ENCODE results near the gene HDAC4. TPM values are rescaled to one million over a fixed set of nuclear protein-coding genes. Genes with fewer than 3 reads are reported as not detected.

Gene HDAC4
- total and polyA plus RNA-seq, 2 of the 8 experiments (the other 6 are each of a cell fraction or from before 2014, with no cell fraction given) = 15.4 to 31.5 TPM

- Histone ChIP-seq H2BK15ac (ENCODE audit: low read length) (no peak overlapping the region), H4K91ac (replicated peaks; ENCODE audit: insufficient read length, low read length) (no peak overlapping the region), H3K27ac (ENCODE audit: low read depth, low read length) (no peak overlapping the region), H3K79me1 (ENCODE audit: low read depth, low read length) (peaks cover 22% of the 10 kb centered on the region), H3K9me3 (ENCODE audit: insufficient read depth in 2 of 2, low read depth in 1 of 2, low read length in 1 of 2) (no peaks in the 10 kb centered on the region), H3K14ac (ENCODE audit: insufficient read length) (no peak overlapping the region), H4K20me1 (replicated peaks in 1 of 2; ENCODE audit: control insufficient read depth in 1 of 2, insufficient read depth in 2 of 2, low read length in 2 of 2) (peaks cover 19 to 34% of the 10 kb centered on the region in 2 experiments), H2BK120ac (replicated peaks; ENCODE audit: low read depth, low read length) (no peak overlapping the region), H2BK12ac (ENCODE audit: low read depth, low read length) (no peak overlapping the region), H2BK20ac (ENCODE audit: low read length) (no peak overlapping the region), H3K56ac (replicated peaks; ENCODE audit: insufficient read length, low read depth, low read length) (no peak overlapping the region), H3K79me2 (ENCODE audit: control insufficient read depth in 1 of 2, insufficient read depth in 2 of 2, low read length in 2 of 2) (peaks cover 2 to 83% of the 10 kb centered on the region in 2 experiments; a peak in 3 of 4 replicates), H3K23ac (ENCODE audit: insufficient read length) (no peak overlapping the region), H2AK5ac (ENCODE audit: low read depth, low read length) (no peak overlapping the region), H2AFZ (ENCODE audit: low read length) (no peak overlapping the region), H2BK5ac (ENCODE audit: low read depth, low read length) (no peak overlapping the region), H3K4me2 (ENCODE audit: insufficient read depth in 1 of 2, low read depth in 2 of 2, low read length in 2 of 2) (no peak overlapping the region), H4K8ac (ENCODE audit: extremely low read depth, insufficient read depth, low read length) (no peak overlapping the region), H3K27me3 (replicated peaks in 1 of 4; ENCODE audit: control insufficient read depth in 3 of 4, extremely low read depth in 1 of 4, insufficient read depth in 3 of 4, low read length in 3 of 4) (no peaks in the 10 kb centered on the region), H3K23me2 (ENCODE audit: low read depth, low read length) (no peaks in the 10 kb centered on the region), H3K18ac (ENCODE audit: extremely low read depth, low read length) (no peak overlapping the region), H4K5ac (ENCODE audit: insufficient read length, low read depth, low read length) (no peak overlapping the region), H3K36me3 (ENCODE audit: control insufficient read depth in 2 of 4, insufficient read depth in 4 of 4, low read length in 3 of 4) (no peaks in the 10 kb centered on the region), H3K4me1 (replicated peaks in 1 of 4; ENCODE audit: control insufficient read depth in 3 of 4, insufficient read depth in 4 of 4, low read length in 3 of 4) (peaks cover 12 to 20% (median 14%) of the 10 kb centered on the region in 4 experiments), H3K4me3 (ENCODE audit: extremely low read depth in 1 of 4, insufficient read depth in 2 of 4, low read depth in 3 of 4, low read length in 4 of 4) (no peak overlapping the region), H3K4ac (replicated peaks; ENCODE audit: insufficient read length, low read depth, low read length) (no peak overlapping the region), H3K9ac (replicated peaks in 1 of 4; ENCODE audit: extremely low read depth in 1 of 4, low read depth in 3 of 4, low read length in 3 of 4) (no peak overlapping the region)
- no peak for TF ChIP-seq SIRT6 (IDR thresholded peaks at IDR 0.05; ENCODE audit: low read length)
- no peak for TF ChIP-seq POU5F1 (IDR thresholded peaks at IDR 0.05; ENCODE audit: low read depth, low read length)
- no peak for TF ChIP-seq SRF (IDR thresholded peaks at IDR 0.05; ENCODE audit: low read depth, low read length)
- TF ChIP-seq NANOG (IDR thresholded peaks at IDR 0.05; ENCODE audit: insufficient read depth, low read depth, low read length, poor library complexity, severe bottlenecking) = no peak
- TF ChIP-seq TAF1 (IDR thresholded peaks at IDR 0.05; ENCODE audit: low read depth, low read length) = no peak
- no peak for TF ChIP-seq RFX5 (IDR thresholded peaks at IDR 0.05; ENCODE audit: borderline replicate concordance, low read depth, low read length)
- no peak for TF ChIP-seq CEBPB (IDR thresholded peaks at IDR 0.05; ENCODE audit: low read depth, low read length)
- no peak for TF ChIP-seq PHF8 (conservative IDR thresholded peaks at IDR 0.05; ENCODE audit: low read depth, low read length)
- no peak for TF ChIP-seq BACH1 (IDR thresholded peaks at IDR 0.05; ENCODE audit: low read length)
- no peak for TF ChIP-seq ATF2 (IDR thresholded peaks at IDR 0.05; ENCODE audit: low read length)
- no peak for TF ChIP-seq RNF2 (IDR thresholded peaks at IDR 0.05; ENCODE audit: borderline replicate concordance, low read depth, low read length, missing control alignments, poor library complexity, severe bottlenecking)
- TF ChIP-seq RXRA (IDR thresholded peaks at IDR 0.05; ENCODE audit: insufficient read depth, low read depth, low read length) = no peak
- no peak for TF ChIP-seq NRF1 (IDR thresholded peaks at IDR 0.05; ENCODE audit: low read depth, low read length)
- 92% methylated on average over 10 of the region's 10 CpGs; no CpG with 5 or more reads in 1 of the 2 experiments for whole genome bisulfite sequencing, 2 experiments (ENCODE audit: extremely low coverage in 1 of 2, insufficient coverage in 1 of 2, insufficient read length in 1 of 2, insufficient replicate concordance in 2 of 2, low coverage in 1 of 2, low lambda C conversion rate in 2 of 2, missing lambda C conversion rate in 1 of 2)
- CTCF ChIA-PET (ENCODE audit: partially characterized antibody) = no interaction called here
- POLR2A ChIA-PET (ENCODE audit: partially characterized antibody) = interaction anchor here (1.6 kb wide), 1 partner anchor 22 kb away, joined by 3 read pairs; no protein-coding TSS in a partner anchor
- FAIRE-seq (no peak), DNase-seq (ENCODE audit: low read depth in 1 of 2, low spot score in 2 of 2) (no peak)
Measured at GRCh38 chr2:239377591-239377990, 23.2 kb downstream of the HDAC4 start.

Data from H1 (cell line).